ENCODE results near the gene JAZF1.

DNA sequence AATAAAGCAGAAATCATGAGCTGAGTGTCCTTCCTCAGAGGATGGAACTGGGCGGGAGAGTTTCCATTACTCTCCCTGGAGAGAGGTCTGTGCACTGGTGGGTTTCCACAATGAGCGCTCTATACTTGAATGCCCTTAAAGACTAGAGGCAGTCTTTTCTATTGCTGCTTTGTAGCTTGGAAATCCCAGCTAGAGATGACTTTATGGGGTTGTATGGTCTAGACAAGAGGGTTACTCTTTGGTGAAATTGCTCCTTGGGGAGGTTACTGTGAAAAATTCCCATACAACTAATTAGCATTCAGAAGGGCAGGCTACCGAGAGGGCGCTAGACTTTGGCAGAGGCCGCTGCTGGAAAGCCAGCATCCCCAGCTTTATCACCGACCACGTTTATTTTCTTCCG is 303.8 kb downstream of the JAZF1 start:
- TF ChIP-seq, protein P1, sequence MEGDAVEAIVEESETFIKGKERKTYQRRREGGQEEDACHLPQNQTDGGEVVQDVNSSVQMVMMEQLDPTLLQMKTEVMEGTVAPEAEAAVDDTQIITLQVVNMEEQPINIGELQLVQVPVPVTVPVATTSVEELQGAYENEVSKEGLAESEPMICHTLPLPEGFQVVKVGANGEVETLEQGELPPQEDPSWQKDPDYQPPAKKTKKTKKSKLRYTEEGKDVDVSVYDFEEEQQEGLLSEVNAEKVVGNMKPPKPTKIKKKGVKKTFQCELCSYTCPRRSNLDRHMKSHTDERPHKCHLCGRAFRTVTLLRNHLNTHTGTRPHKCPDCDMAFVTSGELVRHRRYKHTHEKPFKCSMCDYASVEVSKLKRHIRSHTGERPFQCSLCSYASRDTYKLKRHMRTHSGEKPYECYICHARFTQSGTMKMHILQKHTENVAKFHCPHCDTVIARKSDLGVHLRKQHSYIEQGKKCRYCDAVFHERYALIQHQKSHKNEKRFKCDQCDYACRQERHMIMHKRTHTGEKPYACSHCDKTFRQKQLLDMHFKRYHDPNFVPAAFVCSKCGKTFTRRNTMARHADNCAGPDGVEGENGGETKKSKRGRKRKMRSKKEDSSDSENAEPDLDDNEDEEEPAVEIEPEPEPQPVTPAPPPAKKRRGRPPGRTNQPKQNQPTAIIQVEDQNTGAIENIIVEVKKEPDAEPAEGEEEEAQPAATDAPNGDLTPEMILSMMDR (IDR thresholded peaks at IDR 0.05): no peak
- TF ChIP-seq POLR2A (IDR thresholded peaks at IDR 0.05; ENCODE audit: low read depth): no peak
